ENCODE data around the gene CEP43. TPM values are rescaled to one million over a fixed set of nuclear protein-coding genes. Genes with fewer than 3 reads are reported as not detected.

Gene CEP43
- total RNA-seq, 1 donor from 2014 or later = 9.1 TPM

- intact Hi-C loops (cut with DNase I) = no loop called here
- TF ChIP-seq, protein P1, sequence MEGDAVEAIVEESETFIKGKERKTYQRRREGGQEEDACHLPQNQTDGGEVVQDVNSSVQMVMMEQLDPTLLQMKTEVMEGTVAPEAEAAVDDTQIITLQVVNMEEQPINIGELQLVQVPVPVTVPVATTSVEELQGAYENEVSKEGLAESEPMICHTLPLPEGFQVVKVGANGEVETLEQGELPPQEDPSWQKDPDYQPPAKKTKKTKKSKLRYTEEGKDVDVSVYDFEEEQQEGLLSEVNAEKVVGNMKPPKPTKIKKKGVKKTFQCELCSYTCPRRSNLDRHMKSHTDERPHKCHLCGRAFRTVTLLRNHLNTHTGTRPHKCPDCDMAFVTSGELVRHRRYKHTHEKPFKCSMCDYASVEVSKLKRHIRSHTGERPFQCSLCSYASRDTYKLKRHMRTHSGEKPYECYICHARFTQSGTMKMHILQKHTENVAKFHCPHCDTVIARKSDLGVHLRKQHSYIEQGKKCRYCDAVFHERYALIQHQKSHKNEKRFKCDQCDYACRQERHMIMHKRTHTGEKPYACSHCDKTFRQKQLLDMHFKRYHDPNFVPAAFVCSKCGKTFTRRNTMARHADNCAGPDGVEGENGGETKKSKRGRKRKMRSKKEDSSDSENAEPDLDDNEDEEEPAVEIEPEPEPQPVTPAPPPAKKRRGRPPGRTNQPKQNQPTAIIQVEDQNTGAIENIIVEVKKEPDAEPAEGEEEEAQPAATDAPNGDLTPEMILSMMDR (IDR thresholded peaks at IDR 0.05) = no peak
- no peak for TF ChIP-seq POLR2AphosphoS5 (IDR thresholded peaks at IDR 0.05; ENCODE audit: insufficient read depth in 1 of 2, low read depth in 1 of 2)
- no peak for TF ChIP-seq POLR2A (IDR thresholded peaks at IDR 0.05)
- Histone ChIP-seq H3K27me3 (no peaks in the 10 kb centered on the region), H3K36me3 (peaks cover 0 to 61% of the 10 kb centered on the region in 2 donors), H3K9me3 (no peaks in the 10 kb centered on the region), H3K4me1 (no peaks in the 10 kb centered on the region), H3K4me3 (no peak overlapping the region), H3K27ac (no peak overlapping the region)
- DNase-seq (ENCODE audit: extremely low spot score in 2 of 2) = no peak
Observed at GRCh38 chr6:167027772-167028171, 28.6 kb downstream of the CEP43 start.

DNA sequence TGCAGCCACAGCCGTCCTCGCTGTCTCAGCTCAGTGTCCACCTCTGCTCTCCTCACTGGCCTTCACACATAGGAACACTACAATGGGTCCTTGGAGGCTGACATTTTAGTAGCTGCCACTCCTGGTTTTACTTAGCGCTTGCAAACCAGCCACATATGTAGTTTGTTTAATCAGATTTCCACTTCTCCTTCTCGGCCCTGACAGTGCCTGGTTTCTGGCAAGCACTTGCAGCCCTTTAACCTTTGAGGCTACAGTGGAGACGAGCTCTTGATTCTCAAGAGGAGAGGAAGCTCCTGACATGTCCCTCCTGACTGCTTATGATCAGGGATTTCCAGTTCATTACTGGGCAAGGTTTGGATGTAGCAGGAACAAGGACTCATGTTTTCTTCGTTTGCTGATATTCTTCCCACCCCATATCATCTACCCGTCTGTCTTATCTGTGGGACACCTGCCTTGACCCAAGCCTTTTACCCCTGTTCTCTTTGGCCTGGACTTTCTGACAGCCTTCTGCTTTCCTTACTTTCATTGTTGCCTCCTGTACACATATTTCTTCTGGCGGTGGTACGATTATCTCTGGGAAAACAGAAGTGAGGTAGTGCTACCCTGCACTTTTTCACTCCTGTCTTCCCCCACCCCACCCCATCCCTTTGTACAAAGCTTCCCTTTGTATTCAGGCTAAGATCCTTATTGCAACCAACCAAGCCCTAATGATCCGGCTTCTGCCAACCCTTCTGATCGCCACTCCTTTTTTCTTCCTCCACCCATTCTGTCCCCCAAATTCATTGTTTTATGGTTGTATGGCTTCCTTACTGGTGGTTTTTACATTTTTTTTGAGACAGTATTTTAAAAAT is 31.2 kb downstream of the CEP43 start:
- intact Hi-C loops (cut with DNase I) = loop anchor here (5.0 kb wide), 1 partner anchor 1107 kb away; no protein-coding TSS in a partner anchor
- no peaks in the 10 kb centered on the region for H3K27me3 ChIP-seq
- no peak overlapping the region for H3K27ac ChIP-seq
- peaks cover 3 to 64% of the 10 kb centered on the region in 2 donors for H3K36me3 ChIP-seq
- DNase-seq (ENCODE audit: extremely low spot score in 2 of 2) = no peak
- H3K9me3 ChIP-seq = no peaks in the 10 kb centered on the region
- H3K4me3 ChIP-seq = no peak overlapping the region
- no peak for TF ChIP-seq POLR2A (IDR thresholded peaks at IDR 0.05)
- no peak for TF ChIP-seq POLR2AphosphoS5 (IDR thresholded peaks at IDR 0.05; ENCODE audit: insufficient read depth in 1 of 2, low read depth in 1 of 2)
- TF ChIP-seq, protein P1 (IDR thresholded peaks at IDR 0.05) = no peak
- no peaks in the 10 kb centered on the region for H3K4me1 ChIP-seq

DNA sequence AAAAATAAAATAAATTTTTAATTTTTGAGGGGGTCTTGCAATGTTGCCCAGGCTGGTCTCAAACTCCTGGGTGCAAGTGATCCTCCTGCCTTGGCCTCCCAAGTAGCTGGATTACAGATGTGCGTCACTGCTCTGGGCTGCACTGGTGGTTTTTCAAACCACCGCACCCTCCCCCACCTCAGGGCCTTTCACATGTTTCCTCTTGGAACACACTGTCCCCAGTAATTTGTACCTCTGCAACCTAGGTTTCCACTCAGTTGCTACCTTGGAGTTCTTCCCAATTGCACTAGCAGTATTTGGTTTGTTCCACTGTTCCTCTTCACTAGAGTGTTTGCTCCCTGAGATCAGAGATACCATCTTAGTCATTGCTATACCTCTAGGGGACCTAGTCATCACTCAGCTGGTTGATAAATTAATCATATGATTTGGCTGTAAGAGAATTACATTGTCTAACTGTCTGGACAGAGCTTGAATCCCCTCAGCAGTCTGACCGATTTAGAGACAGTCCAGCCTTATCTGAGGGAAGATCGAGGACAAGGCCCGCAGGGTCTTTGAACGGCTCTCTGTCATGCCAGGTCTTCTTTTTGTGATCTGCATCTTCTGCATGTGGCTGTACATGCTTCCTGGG is 32.0 kb downstream of the CEP43 start:
- Histone ChIP-seq H3K27me3 (no peaks in the 10 kb centered on the region), H3K27ac (no peak overlapping the region), H3K36me3 (peaks cover 3 to 59% of the 10 kb centered on the region in 2 donors), H3K9me3 (no peaks in the 10 kb centered on the region), H3K4me1 (no peaks in the 10 kb centered on the region), H3K4me3 (no peak overlapping the region)
- intact Hi-C loops (cut with DNase I) = loop anchor here (5.0 kb wide), 1 partner anchor 1106 kb away; no protein-coding TSS in a partner anchor
- no peak for TF ChIP-seq POLR2A (IDR thresholded peaks at IDR 0.05)
- no peak for TF ChIP-seq POLR2AphosphoS5 (IDR thresholded peaks at IDR 0.05; ENCODE audit: insufficient read depth in 1 of 2, low read depth in 1 of 2)
- TF ChIP-seq, protein P1 (IDR thresholded peaks at IDR 0.05) = no peak
- no peak for DNase-seq (ENCODE audit: extremely low spot score in 2 of 2)

DNA sequence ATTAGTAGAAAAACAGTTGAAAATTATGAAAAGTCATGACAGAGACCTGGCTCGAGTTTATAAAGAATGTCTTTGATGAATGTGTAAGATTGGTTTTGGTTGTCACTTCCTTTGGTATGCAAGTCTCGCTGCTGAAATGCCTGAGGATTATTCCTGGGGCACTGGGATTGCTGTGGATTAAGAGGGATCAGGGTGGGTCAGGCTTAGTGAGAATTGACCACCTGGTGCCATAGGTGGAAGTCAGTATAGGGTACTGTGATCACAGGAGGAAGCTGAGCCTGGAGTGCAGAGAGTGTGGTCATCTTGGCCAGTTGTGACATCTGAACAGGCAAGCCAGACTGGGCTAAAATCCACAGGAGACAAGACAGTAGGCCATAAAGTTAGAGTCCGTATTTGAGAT is 34.9 kb downstream of the CEP43 start:
- no peak for DNase-seq (ENCODE audit: extremely low spot score in 2 of 2)
- H3K4me3 ChIP-seq = no peak overlapping the region
- intact Hi-C loops (cut with DNase I) = loop anchor here (5.0 kb wide), 1 partner anchor 1103 kb away; no protein-coding TSS in a partner anchor
- H3K27me3 ChIP-seq = no peaks in the 10 kb centered on the region
- TF ChIP-seq, protein P1 (IDR thresholded peaks at IDR 0.05) = no peak
- no peak for TF ChIP-seq POLR2AphosphoS5 (IDR thresholded peaks at IDR 0.05; ENCODE audit: insufficient read depth in 1 of 2, low read depth in 1 of 2)
- TF ChIP-seq POLR2A (IDR thresholded peaks at IDR 0.05) = no peak
- no peak overlapping the region for H3K27ac ChIP-seq
- H3K36me3 ChIP-seq = peaks cover 3 to 37% of the 10 kb centered on the region in 2 donors
- H3K9me3 ChIP-seq = no peaks in the 10 kb centered on the region
- H3K4me1 ChIP-seq = no peaks in the 10 kb centered on the region

All from vagina (tissue), 2 donors.